KOPT-K1 (cell line): ENCODE results near the gene POMP.

Experiments
- H3K27ac ChIP-seq: fragments of 200-600 bp; sonication (generic); 2 replicates; pipeline ENCODE4 v1.5.1; 2016; ENCODE audit warnings: antibody characterized with exemption, mild to moderate bottlenecking, low read depth, low read length; ENCODE audit not compliant: poor library complexity, severe bottlenecking
- H3K36me3 ChIP-seq: fragments of 200-600 bp; sonication (generic); 2 replicates; pipeline ENCODE4 v1.5.1; 2017; ENCODE audit warnings: antibody characterized with exemption, mild to moderate bottlenecking, low read length, moderate library complexity; ENCODE audit not compliant: insufficient read depth
- H3K9me3 ChIP-seq: fragments of 200-600 bp; sonication (generic); 2 replicates; pipeline ENCODE4 v1.5.1; 2017; ENCODE audit warnings: antibody characterized with exemption, low read length, mild to moderate bottlenecking; ENCODE audit not compliant: insufficient read depth, poor library complexity, severe bottlenecking

The POMP gene

GRCh38 chr13:28658796-28659620, at the start of gene POMP:
POMP (plus strand) TSS chr13:28659130; CDS start chr13:28659185, 55 bp downstream.
- Histone ChIP-seq H3K36me3 (peaks cover 38% of the 10 kb centered on the region), H3K9me3 (no peaks in the 10 kb centered on the region), H3K27ac (peak within 1 kb of the TSS; percentile 87)

- no peaks in the 10 kb centered on the region for H3K9me3 ChIP-seq
Measured at GRCh38 chr13:28609381-28609780, 49.5 kb upstream of the POMP start.

GRCh38 chr13:28609926-28610325, 49.0 kb upstream of the POMP start:
- Histone ChIP-seq H3K27ac (no peak overlapping the region), H3K36me3 (no peaks in the 10 kb centered on the region), H3K9me3 (no peaks in the 10 kb centered on the region)

More at GRCh38 chr13:28609381-28609780, 49.5 kb upstream of the POMP start:
- no peaks in the 10 kb centered on the region for H3K36me3 ChIP-seq
- H3K27ac ChIP-seq, result no peak overlapping the region

GRCh38 chr13:28610996-28611395, 47.9 kb upstream of the POMP start:
- peak overlapping the region; percentile 49 for H3K27ac ChIP-seq
- no peaks in the 10 kb centered on the region for H3K36me3 ChIP-seq
- H3K9me3 ChIP-seq, result no peaks in the 10 kb centered on the region

- Histone ChIP-seq H3K27ac (peak overlapping the region; percentile 49), H3K9me3 (no peaks in the 10 kb centered on the region), H3K36me3 (no peaks in the 10 kb centered on the region)
Measured at GRCh38 chr13:28611654-28612131, 47.2 kb upstream of the POMP start.

GRCh38 chr13:28613562-28613961, 45.4 kb upstream of the POMP start:
- Histone ChIP-seq H3K27ac (no peak overlapping the region), H3K36me3 (no peaks in the 10 kb centered on the region)

GRCh38 chr13:28615916-28616446, 42.9 kb upstream of the POMP start:
- H3K36me3 ChIP-seq, result no peaks in the 10 kb centered on the region
- H3K9me3 ChIP-seq, result no peaks in the 10 kb centered on the region
- H3K27ac ChIP-seq, result no peak overlapping the region

More at GRCh38 chr13:28613562-28613961, 45.4 kb upstream of the POMP start:
- no peaks in the 10 kb centered on the region for H3K9me3 ChIP-seq

- Histone ChIP-seq H3K27ac (no peak overlapping the region), H3K36me3 (no peaks in the 10 kb centered on the region), H3K9me3 (no peaks in the 10 kb centered on the region)
Measured at GRCh38 chr13:28618230-28618994, 40.5 kb upstream of the POMP start.

GRCh38 chr13:28620011-28620830, 38.7 kb upstream of the POMP start:
- Histone ChIP-seq H3K27ac (no peak overlapping the region), H3K36me3 (no peaks in the 10 kb centered on the region)

GRCh38 chr13:28621449-28621848, 37.5 kb upstream of the POMP start:
- Histone ChIP-seq H3K27ac (no peak overlapping the region), H3K36me3 (no peaks in the 10 kb centered on the region)

More at GRCh38 chr13:28620011-28620830, 38.7 kb upstream of the POMP start:
- no peaks in the 10 kb centered on the region for H3K9me3 ChIP-seq

GRCh38 chr13:28622286-28622685, 36.6 kb upstream of the POMP start:
- Histone ChIP-seq H3K36me3 (no peaks in the 10 kb centered on the region), H3K9me3 (no peaks in the 10 kb centered on the region), H3K27ac (no peak overlapping the region)

More at GRCh38 chr13:28621449-28621848, 37.5 kb upstream of the POMP start:
- H3K9me3 ChIP-seq, result no peaks in the 10 kb centered on the region

- no peaks in the 10 kb centered on the region for H3K9me3 ChIP-seq
- H3K27ac ChIP-seq, result no peak overlapping the region
- no peaks in the 10 kb centered on the region for H3K36me3 ChIP-seq
Measured at GRCh38 chr13:28623782-28624706, 34.9 kb upstream of the POMP start.

GRCh38 chr13:28624707-28625432, 34.1 kb upstream of the POMP start:
- no peaks in the 10 kb centered on the region for H3K36me3 ChIP-seq
- no peak overlapping the region for H3K27ac ChIP-seq
- no peaks in the 10 kb centered on the region for H3K9me3 ChIP-seq
